GM19025 (cell line): ENCODE results near the gene ZNF74.
"Not testable (repeated sequence)": the region's sequence is repeated elsewhere in the genome, so short reads cannot be mapped to it uniquely, and the experiment has no call there.

ENCODE experiments used
- ATAC-seq: cut with Tn5 transposase; IDR thresholded peaks from one replicate; pipeline ENCODE4 v1.9.1; 2021; ENCODE audit warnings: mild to moderate bottlenecking, low read depth, moderate library complexity; ENCODE audit not compliant: unreplicated experiment

The ZNF74 gene

GRCh38 chr22:20374130-20374529, 19.8 kb upstream of the ZNF74 start:
- ATAC-seq: not testable (repeated sequence)

GRCh38 chr22:20376281-20376680, 17.7 kb upstream of the ZNF74 start:
- ATAC-seq: not testable (repeated sequence)

- not testable (repeated sequence) for ATAC-seq
Observed at GRCh38 chr22:20376983-20377382, 17.0 kb upstream of the ZNF74 start.

GRCh38 chr22:20378110-20378509, 15.8 kb upstream of the ZNF74 start:
- no peak for ATAC-seq

- ATAC-seq: not testable (repeated sequence)
Observed at GRCh38 chr22:20378684-20379083, 15.3 kb upstream of the ZNF74 start.

GRCh38 chr22:20380486-20380885, 13.5 kb upstream of the ZNF74 start:
- no peak for ATAC-seq

- ATAC-seq: no peak
Observed at GRCh38 chr22:20383538-20383937, 10.4 kb upstream of the ZNF74 start.

- ATAC-seq: no peak
Observed at GRCh38 chr22:20384171-20384570, 9.8 kb upstream of the ZNF74 start.

- ATAC-seq: no peak
Observed at GRCh38 chr22:20384865-20385264, 9.1 kb upstream of the ZNF74 start.

GRCh38 chr22:20386336-20386735, 7.6 kb upstream of the ZNF74 start:
- no peak for ATAC-seq

- no peak for ATAC-seq
Observed at GRCh38 chr22:20386972-20387371, 7.0 kb upstream of the ZNF74 start.

- ATAC-seq: no peak
Observed at GRCh38 chr22:20388200-20388599, 5.8 kb upstream of the ZNF74 start.

GRCh38 chr22:20389288-20389687, 4.7 kb upstream of the ZNF74 start:
- no peak for ATAC-seq

- no peak for ATAC-seq
Observed at GRCh38 chr22:20390394-20390907, 3.5 kb upstream of the ZNF74 start.

GRCh38 chr22:20391222-20391621, 2.7 kb upstream of the ZNF74 start:
- no peak for ATAC-seq

- not testable (repeated sequence) for ATAC-seq
Observed at GRCh38 chr22:20392365-20392881, 1.5 kb upstream of the ZNF74 start.

GRCh38 chr22:20392983-20393704, 807 bp upstream of the ZNF74 start:
- ATAC-seq: no peak

GRCh38 chr22:20395181-20395906, 1.4 kb downstream of the ZNF74 start:
- ATAC-seq: no peak

- no peak for ATAC-seq
Observed at GRCh38 chr22:20395907-20396287, 1.9 kb downstream of the ZNF74 start.

- ATAC-seq: no peak
Observed at GRCh38 chr22:20396639-20397038, 2.7 kb downstream of the ZNF74 start.

- ATAC-seq: no peak
Observed at GRCh38 chr22:20397498-20397897, 3.5 kb downstream of the ZNF74 start.

GRCh38 chr22:20398420-20398819, 4.5 kb downstream of the ZNF74 start:
- no peak for ATAC-seq
